HG02852 (cell line): Measurements from ENCODE around the gene CCDC183.

Source experiments
- ATAC-seq: cut with Tn5 transposase; IDR thresholded peaks from one replicate; pipeline ENCODE4 v1.9.1; 2021; ENCODE audit warnings: mild to moderate bottlenecking, moderate library complexity; ENCODE audit not compliant: unreplicated experiment

The CCDC183 gene

DNA sequence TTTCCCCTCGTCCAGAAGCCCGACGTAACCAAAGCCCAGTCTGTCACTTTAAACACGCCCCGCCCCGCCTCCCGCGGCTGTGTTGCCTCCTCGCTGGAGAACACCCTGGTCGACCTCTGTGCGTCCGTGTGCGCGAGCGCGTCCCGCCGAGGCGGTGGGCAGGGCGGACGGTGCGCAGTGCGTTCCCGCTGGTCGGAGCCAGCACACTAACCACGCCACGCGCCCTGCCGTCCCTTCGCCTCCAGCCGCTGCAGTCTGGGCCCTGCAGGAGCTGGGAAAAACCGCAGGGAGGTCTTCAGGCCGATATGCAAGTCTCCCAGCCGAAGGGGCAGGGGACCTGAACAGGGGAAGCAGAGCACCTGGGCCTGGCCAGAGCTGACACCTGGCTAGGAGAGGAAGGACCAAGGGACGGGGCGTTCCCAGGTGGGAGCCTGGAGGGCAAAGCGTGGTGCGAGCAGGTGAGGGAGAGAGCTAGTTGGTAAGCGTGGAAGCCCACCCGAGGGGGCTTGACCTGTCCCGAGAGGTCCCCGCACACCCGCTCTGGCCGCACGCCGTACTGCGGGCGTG lies 51.8 kb downstream of the CCDC183 start:
- no peak for ATAC-seq

DNA sequence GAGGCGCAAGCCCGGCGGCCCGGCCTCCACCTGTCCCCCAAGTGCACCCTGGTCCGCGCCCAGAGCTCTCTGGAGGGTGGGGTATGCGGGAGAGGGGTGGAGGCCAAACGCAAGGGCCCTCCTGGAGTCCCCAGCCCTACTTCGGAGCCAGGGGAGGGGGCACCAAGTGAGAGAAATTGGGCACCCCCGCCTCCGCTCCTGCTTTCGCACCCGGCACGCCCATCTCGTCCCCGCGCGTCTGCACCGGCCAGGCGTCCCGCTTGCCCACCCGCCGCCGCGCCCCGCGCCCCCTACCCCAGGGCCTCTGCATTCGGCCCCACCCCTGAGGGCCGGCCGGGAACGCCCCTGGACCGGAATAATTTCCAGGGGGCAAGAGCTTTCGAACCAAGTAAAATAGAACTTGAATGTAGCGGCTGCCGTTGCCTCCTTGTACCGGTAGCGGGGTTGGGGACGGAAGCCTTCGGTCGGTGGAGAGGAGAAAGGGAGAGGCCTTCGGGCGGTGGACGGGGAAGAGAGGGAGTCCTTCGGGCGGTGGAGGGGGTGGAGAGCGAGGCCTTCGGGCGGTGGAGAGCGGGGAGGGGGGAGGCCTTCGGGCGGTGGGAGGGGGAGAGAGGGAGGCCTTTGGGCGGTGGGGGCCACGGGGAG lies 52.4 kb downstream of the CCDC183 start:
- no peak for ATAC-seq

DNA sequence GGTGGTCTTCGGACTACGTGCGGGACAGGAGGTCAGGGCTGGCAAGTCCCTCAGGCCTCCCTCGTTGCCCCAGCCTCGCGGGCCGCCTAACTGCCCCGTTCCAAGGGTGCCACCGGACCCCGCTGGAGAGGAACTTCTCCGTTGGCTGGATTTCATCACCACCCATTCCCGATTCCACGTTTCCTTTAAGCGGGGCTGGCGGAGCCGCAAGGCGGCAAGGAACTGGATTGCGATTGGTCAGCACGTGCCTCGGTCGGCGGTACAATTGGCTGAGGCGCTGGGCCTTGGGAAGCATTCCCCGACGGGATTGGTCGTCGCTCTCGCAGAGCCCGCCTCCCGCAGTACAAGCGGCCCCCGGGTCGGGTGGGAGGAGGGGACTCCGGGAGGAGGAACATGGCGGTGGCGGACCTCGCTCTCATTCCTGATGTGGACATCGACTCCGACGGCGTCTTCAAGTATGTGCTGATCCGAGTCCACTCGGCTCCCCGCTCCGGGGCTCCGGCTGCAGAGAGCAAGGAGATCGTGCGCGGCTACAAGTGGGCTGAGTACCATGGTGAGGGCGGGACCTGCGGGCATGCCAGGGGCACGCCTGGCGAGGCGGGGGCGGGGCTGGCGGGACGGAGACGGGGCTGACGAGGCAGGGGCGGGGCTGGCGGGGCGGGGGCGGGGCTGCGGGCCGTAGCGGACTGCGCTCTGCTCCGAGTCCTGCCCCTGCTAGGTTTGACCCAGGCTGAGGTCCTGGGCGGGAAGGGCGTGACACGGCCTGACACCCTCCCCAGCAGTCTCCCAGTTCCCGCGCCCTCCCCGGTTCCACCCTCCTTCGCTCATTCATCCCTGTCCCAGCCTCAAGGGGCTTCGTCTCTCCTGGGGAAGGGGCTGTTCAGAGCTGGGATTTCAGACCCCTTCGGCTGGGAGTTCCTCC lies 53.2 kb downstream of the CCDC183 start, which contains the start of gene PHPT1:
Gene PHPT1, plus strand, starts transcription at position 372 of the 922 bp plus-strand sequence. Its CDS starts 22 bp downstream, at position 394.
- peak; percentile 85 for ATAC-seq

DNA sequence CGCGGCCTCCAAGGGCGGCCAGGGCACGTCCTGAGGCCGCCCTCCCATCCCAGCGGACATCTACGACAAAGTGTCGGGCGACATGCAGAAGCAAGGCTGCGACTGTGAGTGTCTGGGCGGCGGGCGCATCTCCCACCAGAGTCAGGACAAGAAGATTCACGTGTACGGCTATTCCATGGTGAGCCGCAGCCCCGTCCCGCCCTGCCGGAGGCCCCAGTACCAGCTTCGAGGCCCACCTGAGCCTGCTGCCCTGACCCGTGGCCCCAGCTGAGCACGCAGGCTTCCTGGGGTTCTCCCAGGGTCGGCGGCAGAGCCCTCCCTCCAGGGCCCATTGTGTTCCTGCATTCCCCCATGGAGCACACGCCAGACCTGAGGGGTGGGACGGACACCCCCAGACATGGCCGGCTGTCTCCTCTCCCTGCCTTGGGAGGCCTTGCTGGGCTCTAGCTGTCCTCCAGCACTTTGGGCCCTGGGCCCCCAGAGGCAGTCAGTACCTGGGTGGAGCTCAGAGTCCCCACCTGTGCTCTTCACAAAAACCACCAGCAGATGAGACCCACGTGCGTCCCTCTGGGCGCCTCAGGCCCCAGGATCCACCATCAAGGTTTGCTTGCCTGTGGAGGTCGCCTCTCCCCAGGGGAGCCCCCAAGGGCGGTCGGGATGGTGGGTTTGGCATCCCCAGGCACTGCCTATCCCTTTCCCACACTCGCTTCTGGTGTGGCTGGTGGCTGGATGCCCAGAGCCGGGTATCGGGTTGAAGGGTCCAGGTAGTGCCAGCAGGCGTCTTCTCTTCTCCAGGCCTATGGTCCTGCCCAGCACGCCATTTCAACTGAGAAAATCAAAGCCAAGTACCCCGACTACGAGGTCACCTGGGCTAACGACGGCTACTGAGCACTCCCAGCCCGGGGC lies 54.1 kb downstream of the CCDC183 start:
- no peak for ATAC-seq

DNA sequence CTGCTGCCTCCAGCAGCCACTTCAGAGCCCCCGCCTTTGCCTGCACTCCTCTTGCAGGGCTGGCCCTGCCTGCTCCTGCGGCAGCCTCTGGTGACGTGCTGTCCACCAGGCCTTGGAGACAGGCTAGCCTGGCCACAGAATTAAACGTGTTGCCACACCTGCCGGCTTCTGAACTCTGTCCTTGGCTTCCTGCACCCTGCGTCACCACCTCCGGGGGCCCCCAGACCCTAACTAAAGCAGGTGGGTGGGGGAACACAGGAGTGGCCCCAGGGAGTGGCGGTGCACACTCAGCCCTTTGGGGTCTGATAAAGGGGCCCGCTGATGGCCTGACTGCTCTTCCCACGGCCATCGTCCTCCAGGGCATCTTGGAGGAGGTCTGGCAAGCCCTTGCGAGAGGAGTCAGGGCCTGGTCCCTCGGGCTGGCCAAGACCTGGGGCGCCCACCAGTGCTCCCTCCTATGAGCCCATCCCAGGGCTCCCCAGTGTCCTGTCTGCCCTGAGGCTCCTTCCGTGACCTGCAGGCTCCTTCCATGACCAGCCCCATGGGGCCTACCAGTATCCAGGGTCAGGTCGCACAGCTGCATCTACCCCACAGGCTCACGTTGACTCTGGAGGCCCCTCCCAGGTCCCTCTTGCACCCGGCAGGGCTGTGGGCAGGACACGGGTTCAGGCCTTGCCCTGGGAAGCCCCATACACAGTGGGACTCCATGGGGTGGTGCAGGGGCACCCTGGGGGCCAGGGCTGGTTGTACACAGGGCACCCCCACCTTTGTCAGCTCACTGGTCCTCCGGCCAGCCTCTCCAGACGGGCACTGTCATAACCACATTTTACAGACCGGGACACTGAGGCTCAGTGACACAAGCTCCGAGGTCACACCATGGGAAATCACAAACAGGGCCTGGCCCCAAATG lies 55.0 kb downstream of the CCDC183 start:
- ATAC-seq, result no peak

DNA sequence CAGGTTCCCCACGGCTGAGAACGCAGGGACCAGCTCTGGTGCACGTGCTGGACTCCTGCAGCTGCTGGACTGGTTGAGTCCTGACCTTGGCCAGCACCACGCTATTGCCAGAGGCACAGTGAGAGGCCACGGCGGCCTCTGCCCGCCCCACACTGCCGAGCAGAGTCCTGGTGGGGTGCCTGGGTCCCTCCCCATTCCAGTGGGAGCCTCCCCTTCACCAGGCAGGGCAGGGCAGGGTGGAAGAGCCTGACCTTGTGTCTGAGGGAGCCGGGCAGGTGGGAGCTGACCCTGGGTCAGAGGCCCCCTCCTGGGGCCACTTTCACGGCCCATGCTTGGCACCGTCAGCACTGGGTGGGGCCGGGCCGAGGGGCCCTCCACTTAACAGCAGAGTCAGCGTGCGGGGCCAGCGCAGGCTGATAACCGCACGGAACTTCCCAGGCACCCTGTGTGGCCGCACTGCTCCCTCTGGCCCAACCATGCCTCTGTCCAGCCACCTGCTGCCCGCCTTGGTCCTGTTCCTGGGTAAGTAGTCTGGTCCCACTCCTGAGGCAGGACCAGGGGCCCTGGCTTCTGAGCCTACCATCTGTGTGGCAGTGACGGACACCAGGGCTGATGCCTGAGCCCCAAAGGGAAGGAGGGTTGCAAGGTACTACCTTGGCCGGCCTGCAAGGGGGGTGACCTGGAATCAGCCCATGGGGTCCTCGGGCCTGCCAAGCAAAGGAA lies 56.0 kb downstream of the CCDC183 start, which contains the start of gene MAMDC4:
Gene MAMDC4, plus strand, starts transcription at position 406 of the 723 bp plus-strand sequence. Its CDS starts 71 bp downstream, at position 477.
- ATAC-seq, result no peak

DNA sequence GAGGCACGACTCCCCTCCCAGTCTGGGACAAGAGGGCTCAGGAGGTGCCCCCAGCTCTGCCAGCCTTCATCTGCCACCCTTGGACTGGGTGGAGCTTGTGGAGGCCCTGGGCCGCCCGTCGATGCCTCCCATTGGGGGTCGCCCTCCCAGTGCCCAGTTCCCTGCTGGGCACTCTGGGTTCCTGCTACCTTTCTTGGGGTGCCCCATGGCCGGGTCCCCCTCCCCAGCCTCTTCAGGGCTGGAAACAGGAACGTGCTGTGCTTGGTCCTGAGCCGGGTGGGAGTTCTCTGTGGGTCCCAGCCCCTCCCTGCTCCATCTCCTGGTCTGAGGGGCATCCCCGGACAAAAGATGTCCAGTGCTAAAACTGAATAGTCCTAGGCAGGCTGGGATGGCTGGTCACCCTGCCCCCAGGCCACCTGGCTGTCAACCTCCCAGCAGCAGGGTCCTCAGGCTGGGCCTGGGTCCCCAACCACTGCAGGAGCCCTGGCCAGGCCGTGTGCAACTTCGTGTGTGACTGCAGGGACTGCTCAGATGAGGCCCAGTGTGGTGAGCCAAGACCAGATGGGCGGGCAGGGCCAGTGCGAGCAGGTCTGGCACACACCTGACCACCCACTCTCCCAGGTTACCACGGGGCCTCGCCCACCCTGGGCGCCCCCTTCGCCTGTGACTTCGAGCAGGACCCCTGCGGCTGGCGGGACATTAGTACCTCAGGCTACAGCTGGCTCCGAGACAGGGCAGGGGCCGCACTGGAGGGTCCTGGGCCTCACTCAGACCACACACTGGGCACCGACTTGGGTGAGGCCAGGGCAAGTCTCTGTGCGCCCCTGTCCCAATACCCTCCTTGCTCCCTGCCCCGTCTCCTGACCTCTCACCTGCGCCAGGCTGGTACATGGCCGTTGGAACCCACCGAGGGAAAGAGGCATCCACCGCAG lies 56.8 kb downstream of the CCDC183 start:
- no peak for ATAC-seq

DNA sequence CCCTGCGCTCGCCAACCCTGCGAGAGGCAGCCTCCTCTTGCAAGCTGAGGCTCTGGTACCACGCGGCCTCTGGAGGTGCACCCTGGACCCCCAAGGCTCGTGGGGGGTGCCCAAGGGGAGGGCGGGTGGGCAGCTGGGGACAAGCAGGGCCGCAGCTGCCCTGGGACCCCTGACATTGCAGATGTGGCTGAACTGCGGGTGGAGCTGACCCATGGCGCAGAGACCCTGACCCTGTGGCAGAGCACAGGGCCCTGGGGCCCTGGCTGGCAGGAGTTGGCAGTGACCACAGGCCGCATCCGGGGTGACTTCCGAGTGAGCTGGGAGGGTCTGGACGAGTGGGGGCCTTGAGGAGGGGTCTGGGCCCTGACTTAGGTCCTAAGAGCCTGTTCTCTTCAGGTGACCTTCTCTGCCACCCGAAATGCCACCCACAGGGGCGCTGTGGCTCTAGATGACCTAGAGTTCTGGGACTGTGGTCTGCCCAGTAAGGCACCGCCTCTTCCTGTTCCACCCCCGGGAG lies 57.5 kb downstream of the CCDC183 start:
- no peak for ATAC-seq

DNA sequence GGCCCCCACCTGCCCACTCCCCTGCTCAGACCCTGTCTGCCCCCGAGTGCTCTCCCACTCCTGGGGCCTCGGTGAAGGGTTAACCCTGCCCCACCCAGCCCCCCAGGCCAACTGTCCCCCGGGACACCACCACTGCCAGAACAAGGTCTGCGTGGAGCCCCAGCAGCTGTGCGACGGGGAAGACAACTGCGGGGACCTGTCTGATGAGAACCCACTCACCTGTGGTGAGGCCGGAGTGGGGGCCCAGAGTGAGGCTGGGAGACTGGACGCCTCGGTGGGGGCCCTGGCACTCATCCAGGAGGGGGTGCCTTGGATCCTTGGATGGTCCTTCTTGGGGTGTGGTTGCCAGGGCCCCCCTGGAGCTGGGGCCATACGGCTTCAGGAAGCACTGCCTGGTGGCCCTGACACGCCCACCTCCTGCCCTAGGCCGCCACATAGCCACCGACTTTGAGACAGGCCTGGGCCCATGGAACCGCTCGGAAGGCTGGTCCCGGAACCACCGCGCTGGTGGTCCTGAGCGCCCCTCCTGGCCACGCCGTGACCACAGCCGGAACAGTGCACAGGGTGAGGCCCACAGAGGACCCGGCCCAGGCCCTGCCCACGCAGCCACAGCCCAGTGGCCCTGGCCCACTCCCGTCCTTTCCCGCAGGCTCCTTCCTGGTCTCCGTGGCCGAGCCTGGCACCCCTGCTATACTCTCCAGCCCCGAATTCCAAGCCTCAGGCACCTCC lies 58.1 kb downstream of the CCDC183 start:
- no peak for ATAC-seq

DNA sequence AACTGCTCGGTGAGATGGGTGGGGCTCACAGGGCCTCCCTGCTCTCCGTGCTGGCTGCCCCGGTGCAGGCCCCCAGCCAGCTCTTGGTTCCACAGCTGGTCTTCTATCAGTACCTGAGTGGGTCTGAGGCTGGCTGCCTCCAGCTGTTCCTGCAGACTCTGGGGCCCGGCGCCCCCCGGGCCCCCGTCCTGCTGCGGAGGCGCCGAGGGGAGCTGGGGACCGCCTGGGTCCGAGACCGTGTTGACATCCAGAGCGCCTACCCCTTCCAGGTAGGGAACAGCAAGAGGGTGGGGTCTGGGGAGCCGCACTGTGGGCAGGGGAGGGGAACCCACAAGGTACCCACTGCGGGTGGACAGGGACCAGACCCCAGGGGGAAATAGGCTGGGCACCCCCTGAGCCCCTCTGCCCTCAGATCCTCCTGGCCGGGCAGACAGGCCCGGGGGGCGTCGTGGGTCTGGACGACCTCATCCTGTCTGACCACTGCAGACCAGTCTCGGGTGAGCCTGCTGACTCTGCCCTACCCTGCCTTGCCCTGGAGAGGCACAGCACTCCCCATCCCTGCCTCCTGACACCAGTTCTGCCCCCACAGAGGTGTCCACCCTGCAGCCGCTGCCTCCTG lies 58.8 kb downstream of the CCDC183 start:
- ATAC-seq, result no peak

DNA sequence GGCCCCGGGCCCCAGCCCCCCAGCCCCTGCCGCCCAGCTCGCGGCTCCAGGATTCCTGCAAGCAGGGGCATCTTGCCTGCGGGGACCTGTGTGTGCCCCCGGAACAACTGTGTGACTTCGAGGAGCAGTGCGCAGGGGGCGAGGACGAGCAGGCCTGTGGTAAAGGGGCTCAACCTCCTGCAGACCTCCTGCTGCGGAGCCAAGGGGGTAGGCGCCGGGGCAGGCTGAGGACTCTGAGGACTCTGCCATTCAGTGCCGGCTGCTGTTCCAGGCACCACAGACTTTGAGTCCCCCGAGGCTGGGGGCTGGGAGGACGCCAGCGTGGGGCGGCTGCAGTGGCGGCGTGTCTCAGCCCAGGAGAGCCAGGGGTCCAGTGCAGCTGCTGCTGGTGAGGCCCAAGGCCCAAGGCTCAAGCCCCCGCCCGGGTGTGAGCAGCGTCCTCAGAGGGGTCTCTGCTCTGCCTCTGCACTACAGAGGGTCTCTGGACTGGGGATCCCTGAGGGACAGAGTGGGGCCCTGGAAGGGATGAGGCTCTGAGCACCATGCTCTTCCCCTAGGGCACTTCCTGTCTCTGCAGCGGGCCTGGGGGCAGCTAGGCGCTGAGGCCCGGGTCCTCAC lies 59.4 kb downstream of the CCDC183 start:
- ATAC-seq, result no peak

DNA sequence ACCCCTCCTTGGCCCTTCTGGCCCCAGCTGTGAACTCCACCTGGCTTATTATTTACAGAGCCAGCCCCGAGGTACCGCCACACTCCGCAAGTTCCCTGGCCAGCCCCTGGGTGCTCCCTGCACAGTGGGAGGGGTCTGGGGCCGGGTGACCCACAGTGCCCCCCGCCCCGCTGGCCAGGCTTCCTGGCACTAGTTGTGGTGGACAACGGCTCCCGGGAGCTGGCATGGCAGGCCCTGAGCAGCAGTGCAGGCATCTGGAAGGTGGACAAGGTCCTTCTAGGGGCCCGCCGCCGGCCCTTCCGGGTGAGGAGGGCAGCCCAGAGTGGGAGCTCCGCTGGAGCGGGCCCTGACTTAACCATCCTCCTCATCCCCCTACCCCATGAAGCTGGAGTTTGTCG lies 59.9 kb downstream of the CCDC183 start:
- no peak for ATAC-seq

DNA sequence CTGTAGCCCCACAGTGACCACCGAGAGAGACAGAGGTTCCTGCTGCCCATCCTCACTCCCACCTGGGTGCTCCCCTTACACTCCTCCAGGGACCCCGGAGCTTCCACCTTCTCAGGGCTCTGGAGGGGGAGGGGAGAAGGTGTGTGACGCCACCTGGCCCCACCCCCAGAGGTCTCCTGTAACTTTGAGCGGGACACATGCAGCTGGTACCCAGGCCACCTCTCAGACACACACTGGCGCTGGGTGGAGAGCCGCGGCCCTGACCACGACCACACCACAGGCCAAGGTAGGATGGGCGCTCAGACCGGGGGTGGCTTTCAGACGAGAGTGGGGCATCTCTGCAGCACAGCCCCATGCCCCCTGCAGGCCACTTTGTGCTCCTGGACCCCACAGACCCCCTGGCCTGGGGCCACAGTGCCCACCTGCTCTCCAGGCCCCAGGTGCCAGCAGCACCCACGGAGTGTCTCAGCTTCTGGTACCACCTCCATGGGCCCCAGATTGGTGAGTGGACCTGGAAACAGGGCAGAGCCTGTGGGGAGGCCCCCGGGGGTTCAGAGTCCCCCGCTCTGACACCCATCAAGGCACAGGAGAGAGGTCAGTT lies 60.5 kb downstream of the CCDC183 start:
- ATAC-seq, result no peak

DNA sequence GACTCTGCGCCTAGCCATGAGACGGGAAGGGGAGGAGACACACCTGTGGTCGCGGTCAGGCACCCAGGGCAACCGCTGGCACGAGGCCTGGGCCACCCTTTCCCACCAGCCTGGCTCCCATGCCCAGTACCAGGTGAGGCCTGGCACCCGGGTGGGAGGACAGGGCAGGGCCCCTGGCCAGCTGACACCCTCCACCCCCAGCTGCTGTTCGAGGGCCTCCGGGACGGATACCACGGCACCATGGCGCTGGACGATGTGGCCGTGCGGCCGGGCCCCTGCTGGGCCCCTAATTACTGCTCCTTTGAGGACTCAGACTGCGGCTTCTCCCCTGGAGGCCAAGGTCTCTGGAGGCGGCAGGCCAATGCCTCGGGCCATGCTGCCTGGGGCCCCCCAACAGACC lies 61.0 kb downstream of the CCDC183 start:
- ATAC-seq, result no peak
